Bronchial epithelial cell (primary cell): ENCODE data around the gene TP73. TPM values are rescaled to one million over a fixed set of nuclear protein-coding genes. Genes with fewer than 3 reads are reported as not detected.

ENCODE experiments used
- DNase-seq: peaks from one replicate; pipeline ENCODE4 v3.0.0-alpha.2; 2010; ENCODE audit warnings: low read depth
- FAIRE-seq: peaks from 2 replicates; lab custom pipeline; 2011; peaks lifted over from hg19 to GRCh38; lab: Jason Lieb, UNC
- H3K27me3 ChIP-seq: 2 replicates; pipeline ENCODE4 v1.5.1; 2011; ENCODE audit warnings: low read length; ENCODE audit not compliant: control insufficient read depth, insufficient read depth
- H3K36me3 ChIP-seq: 2 replicates; pipeline ENCODE4 v1.5.1; 2011; ENCODE audit warnings: low read length; ENCODE audit not compliant: control insufficient read depth, insufficient read depth
- H3K4me3 ChIP-seq: 2 replicates; pipeline ENCODE4 v1.5.1; 2011; ENCODE audit warnings: mild to moderate bottlenecking, low read depth, low read length, control low read depth
- total RNA-seq: library from RNA; depleted of rRNA; stranded (reverse); fragments of >200 nt; gene quantifications from 2 replicates; pipeline ENCODE4 v1.2.1, GENCODE V29; 2014
- TF ChIP-seq, protein P1 (sequence below): IDR thresholded peaks from 2 replicates; pipeline ENCODE4 v1.5.1; 2011; ENCODE audit warnings: mild to moderate bottlenecking, moderate library complexity, low read length, control low read depth, inconsistent platforms; ENCODE audit not compliant: insufficient read depth, severe bottlenecking

TP73 gene
- total RNA-seq, 1 donor from 2014 or later: under 0.01 TPM

DNA sequence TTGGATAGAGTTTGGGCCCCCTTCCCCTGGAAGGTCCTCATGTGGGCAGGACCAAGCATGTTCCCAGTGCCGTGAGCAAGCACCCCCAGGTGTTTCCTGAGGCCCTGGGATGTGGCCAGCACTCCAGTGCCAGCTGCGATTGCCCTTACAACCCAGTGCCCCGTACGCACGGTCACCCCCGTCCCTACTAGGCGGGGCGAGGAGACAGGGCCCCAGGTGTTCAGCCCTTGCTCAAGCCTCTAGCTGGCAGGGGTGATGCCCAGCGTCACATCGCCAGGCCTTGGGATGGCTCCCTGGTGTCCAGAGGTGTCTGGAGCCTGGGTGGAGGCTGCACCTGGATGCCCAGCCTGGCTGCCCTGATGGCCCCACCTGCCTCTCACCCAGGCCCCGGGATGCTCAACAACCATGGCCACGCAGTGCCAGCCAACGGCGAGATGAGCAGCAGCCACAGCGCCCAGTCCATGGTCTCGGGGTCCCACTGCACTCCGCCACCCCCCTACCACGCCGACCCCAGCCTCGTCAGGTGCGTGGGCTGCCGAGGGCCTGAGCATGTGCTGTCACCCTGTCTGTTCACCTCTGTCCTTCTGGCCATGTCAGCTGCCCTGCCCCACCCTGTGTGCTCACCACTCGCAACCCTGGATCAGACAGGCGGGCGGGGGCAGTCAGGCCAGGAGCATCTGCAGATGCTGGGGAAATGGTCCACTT lies 78.4 kb downstream of the TP73 start:
- no peak overlapping the region for H3K4me3 ChIP-seq
- DNase-seq (no peak), FAIRE-seq (no peak)
- TF ChIP-seq, protein P1, sequence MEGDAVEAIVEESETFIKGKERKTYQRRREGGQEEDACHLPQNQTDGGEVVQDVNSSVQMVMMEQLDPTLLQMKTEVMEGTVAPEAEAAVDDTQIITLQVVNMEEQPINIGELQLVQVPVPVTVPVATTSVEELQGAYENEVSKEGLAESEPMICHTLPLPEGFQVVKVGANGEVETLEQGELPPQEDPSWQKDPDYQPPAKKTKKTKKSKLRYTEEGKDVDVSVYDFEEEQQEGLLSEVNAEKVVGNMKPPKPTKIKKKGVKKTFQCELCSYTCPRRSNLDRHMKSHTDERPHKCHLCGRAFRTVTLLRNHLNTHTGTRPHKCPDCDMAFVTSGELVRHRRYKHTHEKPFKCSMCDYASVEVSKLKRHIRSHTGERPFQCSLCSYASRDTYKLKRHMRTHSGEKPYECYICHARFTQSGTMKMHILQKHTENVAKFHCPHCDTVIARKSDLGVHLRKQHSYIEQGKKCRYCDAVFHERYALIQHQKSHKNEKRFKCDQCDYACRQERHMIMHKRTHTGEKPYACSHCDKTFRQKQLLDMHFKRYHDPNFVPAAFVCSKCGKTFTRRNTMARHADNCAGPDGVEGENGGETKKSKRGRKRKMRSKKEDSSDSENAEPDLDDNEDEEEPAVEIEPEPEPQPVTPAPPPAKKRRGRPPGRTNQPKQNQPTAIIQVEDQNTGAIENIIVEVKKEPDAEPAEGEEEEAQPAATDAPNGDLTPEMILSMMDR: no peak
- no peaks in the 10 kb centered on the region for H3K27me3 ChIP-seq
- H3K36me3 ChIP-seq: no peaks in the 10 kb centered on the region

DNA sequence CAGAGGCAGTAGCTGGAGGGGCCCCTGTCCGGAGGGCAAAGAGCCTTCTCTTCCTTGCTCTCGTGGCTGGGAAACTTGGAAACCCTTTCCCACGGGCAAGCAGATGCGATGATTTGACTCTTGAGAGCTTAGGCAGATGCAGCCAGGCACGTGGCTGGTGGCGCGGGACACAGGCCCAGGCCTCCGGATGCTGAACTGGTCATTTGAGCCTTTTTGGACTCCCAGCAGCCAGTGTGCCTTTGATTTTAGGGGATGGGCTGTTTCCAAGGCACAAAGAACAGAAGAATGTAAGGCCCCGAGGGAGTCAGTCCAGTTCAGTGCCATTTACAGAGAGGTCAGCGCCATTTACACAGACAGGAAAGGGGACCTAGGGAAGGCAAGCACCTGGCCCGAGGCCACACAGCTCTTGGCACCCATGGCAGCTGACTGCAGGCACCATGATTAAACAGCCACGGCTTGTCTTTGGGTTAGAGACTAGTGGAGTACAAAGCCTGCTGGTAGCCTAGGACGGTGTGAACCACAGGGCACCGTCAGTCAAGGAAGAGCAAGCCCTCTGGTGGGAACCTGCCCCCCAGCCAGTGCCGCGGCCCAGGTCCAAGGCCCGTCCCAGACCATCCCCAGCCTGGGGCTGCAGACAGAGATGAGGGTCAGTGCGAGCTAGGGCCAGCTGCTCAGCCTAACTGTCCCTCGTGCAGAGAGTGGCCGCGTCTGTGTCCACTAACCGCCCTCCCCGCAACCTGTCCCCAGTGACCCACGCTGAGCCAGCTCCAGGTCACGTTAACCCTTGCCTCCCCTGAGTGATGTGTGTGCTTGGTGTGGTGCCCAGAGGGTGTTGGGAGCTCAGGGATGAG lies 79.5 kb downstream of the TP73 start:
- no peak for FAIRE-seq

DNA sequence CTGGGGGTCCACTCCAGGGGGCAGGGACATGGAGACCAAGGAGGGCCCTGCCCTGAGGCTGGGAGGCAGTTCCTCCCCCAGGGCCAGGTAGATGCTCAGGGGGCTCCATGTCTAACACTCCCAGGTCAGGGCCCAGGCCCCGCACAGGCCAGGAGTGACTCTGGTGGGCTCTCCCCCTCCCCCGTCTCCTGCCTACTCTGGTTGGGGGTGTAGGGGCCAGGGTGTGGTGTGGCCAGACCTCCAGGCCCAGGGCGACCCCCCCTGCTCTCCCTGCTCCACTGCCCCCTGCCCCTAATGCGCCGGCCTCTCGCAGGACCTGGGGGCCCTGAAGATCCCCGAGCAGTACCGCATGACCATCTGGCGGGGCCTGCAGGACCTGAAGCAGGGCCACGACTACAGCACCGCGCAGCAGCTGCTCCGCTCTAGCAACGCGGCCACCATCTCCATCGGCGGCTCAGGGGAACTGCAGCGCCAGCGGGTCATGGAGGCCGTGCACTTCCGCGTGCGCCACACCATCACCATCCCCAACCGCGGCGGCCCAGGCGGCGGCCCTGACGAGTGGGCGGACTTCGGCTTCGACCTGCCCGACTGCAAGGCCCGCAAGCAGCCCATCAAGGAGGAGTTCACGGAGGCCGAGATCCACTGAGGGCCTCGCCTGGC lies 80.2 kb downstream of the TP73 start:
- Histone ChIP-seq H3K27me3 (no peaks in the 10 kb centered on the region), H3K36me3 (no peaks in the 10 kb centered on the region), H3K4me3 (no peak overlapping the region)
- FAIRE-seq (no peak), DNase-seq (no peak)
- TF ChIP-seq, protein P1: no peak

More for the DNA sequence above, 79.5 kb downstream of the TP73 start:
- Histone ChIP-seq H3K4me3 (no peak overlapping the region), H3K36me3 (no peaks in the 10 kb centered on the region), H3K27me3 (no peaks in the 10 kb centered on the region)
- TF ChIP-seq, protein P1: no peak
- DNase-seq: no peak

DNA sequence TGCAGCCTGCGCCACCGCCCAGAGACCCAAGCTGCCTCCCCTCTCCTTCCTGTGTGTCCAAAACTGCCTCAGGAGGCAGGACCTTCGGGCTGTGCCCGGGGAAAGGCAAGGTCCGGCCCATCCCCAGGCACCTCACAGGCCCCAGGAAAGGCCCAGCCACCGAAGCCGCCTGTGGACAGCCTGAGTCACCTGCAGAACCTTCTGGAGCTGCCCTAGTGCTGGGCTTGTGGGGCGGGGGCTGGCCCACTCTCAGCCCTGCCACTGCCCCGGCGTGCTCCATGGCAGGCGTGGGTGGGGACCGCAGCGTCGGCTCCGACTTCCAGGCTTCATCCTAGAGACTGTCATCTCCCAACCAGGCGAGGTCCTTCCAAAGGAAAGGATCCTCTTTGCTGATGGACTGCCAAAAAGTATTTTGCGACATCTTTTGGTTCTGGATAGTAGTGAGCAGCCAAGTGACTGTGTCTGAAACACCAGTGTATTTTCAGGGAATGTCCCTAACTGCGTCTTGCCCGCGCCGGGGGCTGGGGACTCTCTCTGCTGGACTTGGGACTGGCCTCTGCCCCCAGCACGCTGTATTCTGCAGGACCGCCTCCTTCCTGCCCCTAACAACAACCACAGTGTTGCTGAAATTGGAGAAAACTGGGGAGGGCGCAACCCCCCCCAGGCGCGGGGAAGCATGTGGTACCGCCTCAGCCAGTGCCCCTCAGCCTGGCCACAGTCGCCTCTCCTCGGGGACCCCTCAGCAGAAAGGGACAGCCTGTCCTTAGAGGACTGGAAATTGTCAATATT lies 81.0 kb downstream of the TP73 start:
- TF ChIP-seq, protein P1: no peak
- H3K36me3 ChIP-seq: peaks cover under 1% of the 10 kb centered on the region
- DNase-seq (no peak), FAIRE-seq (no peak)
- no peak overlapping the region for H3K4me3 ChIP-seq
- H3K27me3 ChIP-seq: no peaks in the 10 kb centered on the region

DNA sequence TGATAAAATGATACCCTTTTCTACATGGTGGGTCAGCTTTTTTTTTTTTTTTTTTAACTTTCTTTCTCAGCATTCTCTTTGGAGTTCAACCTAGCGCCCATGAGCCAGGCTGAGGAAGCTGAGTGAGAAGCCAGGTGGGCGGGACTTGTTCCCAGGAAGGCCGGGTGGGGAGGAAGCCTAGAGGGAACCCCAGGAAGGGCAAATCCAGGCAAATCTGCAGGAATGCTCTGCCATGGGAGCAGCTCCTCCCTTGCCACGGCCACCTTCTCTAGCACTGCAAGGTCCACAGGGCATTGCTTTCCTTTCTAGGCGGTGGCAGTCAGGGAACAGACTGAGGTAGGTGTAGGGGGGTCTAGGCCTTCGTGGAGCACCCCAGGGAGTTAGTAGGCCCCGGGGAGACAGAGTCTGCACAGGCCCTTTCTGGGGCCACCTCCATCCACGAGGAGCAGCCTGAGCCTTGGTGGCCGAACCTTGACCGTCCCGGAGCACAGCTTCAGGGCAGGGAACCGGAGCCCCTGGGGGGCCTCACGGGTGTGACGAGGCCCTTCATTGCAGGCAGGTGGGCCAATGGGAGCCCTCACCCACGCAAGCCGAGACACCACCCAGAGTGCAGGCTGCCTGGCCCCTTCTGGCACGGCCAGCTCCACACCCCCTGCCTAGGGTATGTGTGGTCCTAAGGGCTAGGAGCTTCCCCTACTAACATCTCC lies 81.7 kb downstream of the TP73 start:
- Histone ChIP-seq H3K4me3 (no peak overlapping the region), H3K27me3 (no peaks in the 10 kb centered on the region), H3K36me3 (peaks cover 3% of the 10 kb centered on the region)
- no peak for FAIRE-seq
- TF ChIP-seq, protein P1: no peak
- peak; percentile 20 for DNase-seq
